GM18907 (cell line): ENCODE data around the gene RNF208.
"Not testable (repeated sequence)": the region's sequence is repeated elsewhere in the genome, so short reads cannot be mapped to it uniquely, and the experiment has no call there.

Experiments used
- ATAC-seq: cut with Tn5 transposase; IDR thresholded peaks from one replicate; pipeline ENCODE4 v1.9.1; 2021; ENCODE audit warnings: mild to moderate bottlenecking, moderate library complexity; ENCODE audit not compliant: unreplicated experiment

The RNF208 gene

GRCh38 chr9:137253717-137254623 is 31.9 kb upstream of the RNF208 start:
- no peak for ATAC-seq

- ATAC-seq = no peak
These were observed 30.8 kb upstream of the RNF208 start for GRCh38 chr9:137252555-137253506.

- no peak for ATAC-seq
These were observed 29.6 kb upstream of the RNF208 start for GRCh38 chr9:137251490-137252268.

- ATAC-seq = no peak
These were observed 29.1 kb upstream of the RNF208 start, which contains the start of gene STPG3 for GRCh38 chr9:137251194-137251461. TSS of gene STPG3 (plus strand) at chr9:137251286. CDS start at chr9:137251287, 1 bp downstream.

- ATAC-seq = no peak
These were observed 28.5 kb upstream of the RNF208 start for GRCh38 chr9:137250329-137251193.

- ATAC-seq = no peak
These were observed 25.8 kb upstream of the RNF208 start for GRCh38 chr9:137247916-137248175.

- no peak for ATAC-seq
These were observed 25.3 kb upstream of the RNF208 start for GRCh38 chr9:137247135-137247915.

- no peak for ATAC-seq
These were observed 23.7 kb upstream of the RNF208 start for GRCh38 chr9:137245450-137246421.

- no peak for ATAC-seq
These were observed 22.7 kb upstream of the RNF208 start for GRCh38 chr9:137244486-137245449.

- ATAC-seq = no peak
These were observed 21.8 kb upstream of the RNF208 start for GRCh38 chr9:137243626-137244485.

GRCh38 chr9:137243266-137243625 is 21.2 kb upstream of the RNF208 start:
- ATAC-seq = not testable (repeated sequence)

- no peak for ATAC-seq
These were observed 20.5 kb upstream of the RNF208 start for GRCh38 chr9:137242269-137243203.

- ATAC-seq = peak; percentile 3
These were observed 19.6 kb upstream of the RNF208 start for GRCh38 chr9:137241490-137242268.

- peak; percentile 77 for ATAC-seq
These were observed 18.9 kb upstream of the RNF208 start, which contains the start of gene TUBB4B for GRCh38 chr9:137240841-137241489. TSS of gene TUBB4B (plus strand) at chr9:137241287. CDS start at chr9:137241361, 74 bp downstream.
